Activated B cell treated with CpG ODN at 0.5 μM for 24 hours (primary cell): Measurements from ENCODE around the gene OSBPL3. TPM values are rescaled to one million over a fixed set of nuclear protein-coding genes. Genes with fewer than 3 reads are reported as not detected.

Experiments used
- ATAC-seq: fragments of 200-7000 bp; cut with Tn5 transposase; one replicate; pipeline ENCODE4 v1.10.0; 2021; ENCODE audit warnings: low read depth, mild to moderate bottlenecking, moderate library complexity
- CTCF ChIA-PET: fragments of 350-600 bp; sonication (Branson Sonifier 250); formaldehyde crosslinking; loops from one replicate; lab custom pipeline; 2021; ENCODE audit warnings: antibody characterized with exemption; lab: Charles Lee
- POLR2A ChIA-PET: fragments of 350-600 bp; sonication (Branson Sonifier 250); formaldehyde crosslinking; loops from one replicate; lab custom pipeline; 2021; ENCODE audit warnings: antibody characterized with exemption; lab: Charles Lee
- DNase-seq: peaks from one replicate; pipeline ENCODE4 v3.0.0; 2022
- H3K27ac Mint-ChIP-seq: one replicate; pipeline ENCODE4 v1.8.0; 2020; ENCODE audit warnings: mixed read lengths
- H3K27me3 Mint-ChIP-seq: one replicate; pipeline ENCODE4 v1.8.0; 2021; ENCODE audit warnings: mixed read lengths
- H3K36me3 Mint-ChIP-seq: one replicate; pipeline ENCODE4 v1.8.0; 2021; ENCODE audit warnings: low read depth, mixed read lengths
- H3K4me1 Mint-ChIP-seq: one replicate; pipeline ENCODE4 v1.8.0; 2021; ENCODE audit warnings: mixed read lengths
- H3K4me3 Mint-ChIP-seq: one replicate; pipeline ENCODE4 v1.8.0; 2020; ENCODE audit warnings: mild to moderate bottlenecking, mixed read lengths
- H3K9me3 Mint-ChIP-seq: one replicate; pipeline ENCODE4 v1.8.0; 2020; ENCODE audit warnings: mixed read lengths
- intact Hi-C: fragments of 100-400 bp; cut with micrococcal nuclease; formaldehyde crosslinking; loops from one replicate; pipeline ENCODE4 v1.15.1; 2024
- total RNA-seq: library from RNA; stranded (reverse); gene quantifications from 2 replicates; pipeline ENCODE4 v1.2.3, GENCODE V29; 2022
- TF ChIP-seq, protein P1 (sequence below): fragments of 200-600 bp; IDR thresholded peaks from one replicate; pipeline ENCODE4 v1.8.0; 2022; ENCODE audit warnings: antibody characterized with exemption, mild to moderate bottlenecking

OSBPL3 gene
- total RNA-seq, 1 donor from 2014 or later: 33.3 TPM

DNA sequence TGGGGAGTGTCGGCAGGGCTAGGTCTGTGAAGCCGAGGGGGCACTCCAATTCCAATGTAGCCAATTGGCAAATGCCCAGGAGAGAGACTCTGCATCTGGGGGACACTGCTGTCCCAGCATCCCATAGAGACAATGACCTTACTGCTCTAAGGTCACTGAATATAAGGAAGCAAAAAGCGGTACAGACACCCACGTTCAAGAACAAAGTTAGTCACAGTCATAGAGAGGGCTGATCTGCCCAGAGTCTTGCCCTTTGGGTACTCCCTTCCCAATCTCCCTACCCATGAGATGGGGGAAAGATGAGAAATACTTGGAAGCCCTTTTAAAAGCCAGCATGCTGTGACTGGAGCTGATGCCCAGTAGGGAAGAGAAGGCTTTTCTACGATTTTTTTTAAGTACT, 146.4 kb downstream of the OSBPL3 start:
- ATAC-seq (peak; percentile 28), DNase-seq (no peak)
- Mint-ChIP-seq H3K27ac (peak overlapping the region; percentile 99), H3K4me3 (peak overlapping the region; percentile 83), H3K27me3 (no peaks in the 10 kb centered on the region), H3K4me1 (peaks cover 88% of the 10 kb centered on the region), H3K36me3 (peaks cover 13% of the 10 kb centered on the region), H3K9me3 (no peaks in the 10 kb centered on the region)
- CTCF ChIA-PET: interaction anchor here (1.0 to 9.7 kb wide), 2 partner anchors 12 to 146 kb away, joined by 4 to 64 read pairs; no protein-coding TSS in a partner anchor
- TF ChIP-seq, protein P1, sequence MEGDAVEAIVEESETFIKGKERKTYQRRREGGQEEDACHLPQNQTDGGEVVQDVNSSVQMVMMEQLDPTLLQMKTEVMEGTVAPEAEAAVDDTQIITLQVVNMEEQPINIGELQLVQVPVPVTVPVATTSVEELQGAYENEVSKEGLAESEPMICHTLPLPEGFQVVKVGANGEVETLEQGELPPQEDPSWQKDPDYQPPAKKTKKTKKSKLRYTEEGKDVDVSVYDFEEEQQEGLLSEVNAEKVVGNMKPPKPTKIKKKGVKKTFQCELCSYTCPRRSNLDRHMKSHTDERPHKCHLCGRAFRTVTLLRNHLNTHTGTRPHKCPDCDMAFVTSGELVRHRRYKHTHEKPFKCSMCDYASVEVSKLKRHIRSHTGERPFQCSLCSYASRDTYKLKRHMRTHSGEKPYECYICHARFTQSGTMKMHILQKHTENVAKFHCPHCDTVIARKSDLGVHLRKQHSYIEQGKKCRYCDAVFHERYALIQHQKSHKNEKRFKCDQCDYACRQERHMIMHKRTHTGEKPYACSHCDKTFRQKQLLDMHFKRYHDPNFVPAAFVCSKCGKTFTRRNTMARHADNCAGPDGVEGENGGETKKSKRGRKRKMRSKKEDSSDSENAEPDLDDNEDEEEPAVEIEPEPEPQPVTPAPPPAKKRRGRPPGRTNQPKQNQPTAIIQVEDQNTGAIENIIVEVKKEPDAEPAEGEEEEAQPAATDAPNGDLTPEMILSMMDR: no peak
- POLR2A ChIA-PET: interaction anchor here (0.5 to 6.4 kb wide), 9 partner anchors 8 to 292 kb away, joined by 3 to 62 read pairs (median 8); partner anchors contain the start of gene CYCS
- intact Hi-C loops: loop anchor here (5.0 to 10.0 kb wide), 2 partner anchors 259 to 1236 kb away; partner anchors contain the start of genes CCDC126 and PALS2

DNA sequence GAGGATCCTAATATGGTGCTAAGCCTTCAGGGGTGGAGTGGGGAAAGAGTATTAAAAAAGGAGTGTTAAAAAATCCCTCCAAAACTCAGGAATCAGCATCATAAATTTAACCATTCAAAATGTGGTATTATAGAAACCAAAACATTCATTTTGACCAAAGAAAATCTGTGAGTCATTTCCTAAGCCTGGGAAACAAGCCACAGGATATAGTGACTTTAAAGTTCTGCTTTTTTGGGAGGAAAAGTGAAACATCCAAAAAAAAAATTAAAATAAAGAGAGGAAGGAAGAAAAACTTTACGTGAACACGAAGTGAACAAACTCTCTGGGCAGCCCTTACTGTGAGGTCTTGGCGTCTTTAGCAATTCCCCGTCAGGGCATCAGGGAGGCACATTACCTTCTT, 148.7 kb downstream of the OSBPL3 start:
- TF ChIP-seq, protein P1: no peak
- Mint-ChIP-seq H3K9me3 (no peaks in the 10 kb centered on the region), H3K27ac (peak overlapping the region; percentile 99), H3K27me3 (no peaks in the 10 kb centered on the region), H3K4me3 (no peak overlapping the region), H3K36me3 (peaks cover 20% of the 10 kb centered on the region), H3K4me1 (peaks cover 71% of the 10 kb centered on the region)
- DNase-seq: no peak
- ChIA-PET CTCF (interaction anchor here (9.7 kb wide), 1 partner anchor 10 kb away, joined by 64 read pairs; no protein-coding TSS in a partner anchor), POLR2A (interaction anchor here (0.6 to 6.4 kb wide), 4 partner anchors 10 to 1504 kb away, joined by 3 to 62 read pairs (median 4); no protein-coding TSS in a partner anchor)
- no peak for ATAC-seq
- intact Hi-C loops: loop anchor here (5.0 to 10.0 kb wide), 2 partner anchors 256 to 1234 kb away; partner anchors contain the start of genes CCDC126 and PALS2

DNA sequence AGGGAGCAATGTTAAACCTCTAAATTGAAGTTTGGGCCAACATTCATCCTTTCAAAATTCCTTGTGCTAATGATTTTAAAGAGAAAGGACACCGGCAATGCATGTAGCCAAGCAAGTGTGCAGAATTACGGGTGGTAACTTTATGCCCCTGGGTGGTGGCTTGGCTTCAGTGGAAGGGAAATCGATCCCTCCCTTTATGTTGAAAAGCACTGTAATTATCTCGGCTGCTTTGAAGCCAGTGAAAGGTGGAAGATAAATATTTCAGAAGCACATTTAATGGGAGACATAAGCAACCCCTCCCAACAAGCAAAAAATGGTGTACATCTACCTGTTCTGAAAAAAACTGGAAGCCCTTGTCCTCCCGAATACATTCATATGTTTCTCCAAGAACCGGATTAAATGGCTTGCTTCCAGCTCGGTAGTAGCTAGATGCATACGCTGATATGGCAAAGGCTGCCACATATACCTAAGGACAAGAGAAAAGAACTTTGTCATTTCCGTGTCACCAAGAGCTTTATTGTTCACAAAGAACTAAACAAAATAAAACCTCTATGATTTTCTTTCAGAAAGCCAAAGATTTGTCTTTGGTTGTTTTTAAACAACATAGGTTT, 149.4 kb downstream of the OSBPL3 start:
- DNase-seq (no peak), ATAC-seq (no peak)
- Mint-ChIP-seq H3K9me3 (no peaks in the 10 kb centered on the region), H3K27me3 (no peaks in the 10 kb centered on the region), H3K27ac (no peak overlapping the region), H3K4me3 (no peak overlapping the region), H3K36me3 (peaks cover 24% of the 10 kb centered on the region), H3K4me1 (peaks cover 71% of the 10 kb centered on the region)
- ChIA-PET CTCF (interaction anchor here (9.7 kb wide), 1 partner anchor 9 kb away, joined by 64 read pairs; no protein-coding TSS in a partner anchor), POLR2A (interaction anchor here (6.4 kb wide), 1 partner anchor 9 kb away, joined by 62 read pairs; no protein-coding TSS in a partner anchor)
- TF ChIP-seq, protein P1: no peak
- intact Hi-C loops: loop anchor here (5.0 to 10.0 kb wide), 2 partner anchors 256 to 1233 kb away; partner anchors contain the start of genes CCDC126 and PALS2

DNA sequence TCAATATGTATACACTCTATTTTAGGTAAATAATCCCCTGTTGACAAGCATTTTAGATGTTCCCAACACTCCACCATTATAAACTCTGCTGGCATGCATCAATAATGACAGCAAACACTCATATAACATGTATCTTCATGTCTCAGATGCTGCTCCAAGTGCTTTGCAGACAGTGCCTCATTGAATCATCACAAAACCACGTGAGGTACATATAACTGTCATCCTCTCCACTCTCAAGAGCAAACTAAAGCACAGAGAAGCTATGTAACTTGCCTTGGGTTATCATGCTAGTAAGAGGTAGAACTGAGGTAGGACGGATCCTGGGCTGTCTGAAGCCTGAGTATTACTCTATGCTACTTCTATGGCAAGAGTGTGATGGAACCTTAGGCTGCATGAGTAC, 150.2 kb downstream of the OSBPL3 start:
- ChIA-PET CTCF (interaction anchor here (9.7 kb wide), 1 partner anchor 8 kb away, joined by 64 read pairs; no protein-coding TSS in a partner anchor), POLR2A (no interaction called here)
- intact Hi-C loops: loop anchor here (5.0 to 10.0 kb wide), 3 partner anchors 255 to 1455 kb away; partner anchors contain the start of genes CCDC126 and PALS2
- TF ChIP-seq, protein P1: no peak
- Mint-ChIP-seq H3K4me3 (no peak overlapping the region), H3K27ac (no peak overlapping the region), H3K4me1 (peaks cover 71% of the 10 kb centered on the region), H3K36me3 (peaks cover 26% of the 10 kb centered on the region), H3K9me3 (no peaks in the 10 kb centered on the region), H3K27me3 (no peaks in the 10 kb centered on the region)
- ATAC-seq (no peak), DNase-seq (no peak)
